HEK293T (cell line): ENCODE measurements around the gene AGO1.

Source experiments
- ARNT ChIP-seq: fragments of 450-650 bp; IDR thresholded peaks from 2 replicates; pipeline ENCODE4 v1.6.1; 2017; ENCODE audit warnings: mild to moderate bottlenecking
- BHLHE40 ChIP-seq: fragments of 450-650 bp; IDR thresholded peaks from 2 replicates; pipeline ENCODE4 v1.6.1; 2016; ENCODE audit warnings: mild to moderate bottlenecking, moderate library complexity, borderline replicate concordance
- CTBP1 ChIP-seq: fragments of 450-650 bp; IDR thresholded peaks from 2 replicates; pipeline ENCODE4 v1.6.1; 2016; ENCODE audit warnings: borderline replicate concordance
- ELF4 ChIP-seq: fragments of 450-650 bp; IDR thresholded peaks from 2 replicates; pipeline ENCODE4 v1.6.1; 2017; ENCODE audit warnings: antibody characterized with exemption
- FOXA1 ChIP-seq: fragments of 450-650 bp; IDR thresholded peaks from 2 replicates; pipeline ENCODE4 v1.6.1; 2016; ENCODE audit warnings: mild to moderate bottlenecking
- FOXK2 ChIP-seq: fragments of 450-650 bp; IDR thresholded peaks from 2 replicates; pipeline ENCODE4 v1.6.1; 2016; ENCODE audit warnings: mild to moderate bottlenecking
- FOXM1 ChIP-seq: fragments of 450-650 bp; IDR thresholded peaks from 2 replicates; pipeline ENCODE4 v1.6.1; 2017; ENCODE audit warnings: mild to moderate bottlenecking, borderline replicate concordance
- HDGF ChIP-seq: fragments of 450-650 bp; IDR thresholded peaks from 2 replicates; pipeline ENCODE4 v1.6.1; 2017; ENCODE audit warnings: antibody characterized with exemption, borderline replicate concordance
- LEF1 ChIP-seq: fragments of 450-650 bp; IDR thresholded peaks from 2 replicates; pipeline ENCODE4 v1.6.1; 2017; ENCODE audit warnings: mild to moderate bottlenecking, borderline replicate concordance
- NFRKB ChIP-seq: fragments of 450-650 bp; IDR thresholded peaks from 2 replicates; pipeline ENCODE4 v1.6.1; 2016; ENCODE audit warnings: mild to moderate bottlenecking, moderate library complexity
- PKNOX1 ChIP-seq: fragments of 450-650 bp; IDR thresholded peaks from 2 replicates; pipeline ENCODE4 v1.6.1; 2016
- SP1 ChIP-seq: fragments of 450-650 bp; IDR thresholded peaks from 2 replicates; pipeline ENCODE4 v1.6.1; 2017
- SUZ12 ChIP-seq: fragments of 450-650 bp; IDR thresholded peaks from 2 replicates; pipeline ENCODE4 v1.6.1; 2016; ENCODE audit warnings: mild to moderate bottlenecking

GRCh38 chr1:35894183-35894582 is 11.2 kb downstream of the AGO1 start:
- no peak for TF ChIP-seq SP1
- TF ChIP-seq FOXK2 = no peak
- TF ChIP-seq NFRKB = no peak
- TF ChIP-seq FOXA1 = no peak
- no peak for TF ChIP-seq ARNT
- TF ChIP-seq HDGF = no peak
- TF ChIP-seq CTBP1 = no peak
- no peak for TF ChIP-seq SUZ12
- no peak for TF ChIP-seq FOXM1
- no peak for TF ChIP-seq LEF1
- TF ChIP-seq ELF4 = no peak
- no peak for TF ChIP-seq BHLHE40
- no peak for TF ChIP-seq PKNOX1
